PC-3 (cell line): ENCODE measurements around the gene MACROD1. TPM values are rescaled to one million over a fixed set of nuclear protein-coding genes. Genes with fewer than 3 reads are reported as not detected.

Experiments used
- ATAC-seq: fragments of 200-7000 bp; cut with Tn5 transposase; 2 replicates; pipeline ENCODE4 v1.9.1; 2020; ENCODE audit warnings: mild to moderate bottlenecking, moderate library complexity
- BruUV-seq: library from RNA; stranded (reverse); fragments of 400-500 nt; replicated peaks from 2 replicates; lab custom pipeline; 2021; lab: Mats Ljungman, UMichigan
- CTCF ChIA-PET: fragments of 300-600 bp; sonication (Branson Sonifier 250); formaldehyde crosslinking; loops from one replicate; lab custom pipeline; 2022; ENCODE audit warnings: antibody characterized with exemption; lab: Charles Lee
- POLR2A ChIA-PET: fragments of 300-600 bp; sonication (Branson Sonifier 250); formaldehyde crosslinking; loops from one replicate; lab custom pipeline; 2022; ENCODE audit warnings: antibody characterized with exemption; ENCODE audit not compliant: unreplicated experiment; lab: Charles Lee
- DNase-seq: peaks from one replicate; pipeline ENCODE4 v3.0.0-alpha.2; 2015
- H2AFZ ChIP-seq: fragments of 300-600 bp; sonication (generic); 2 replicates; pipeline ENCODE4 v1.6.0; 2016; ENCODE audit warnings: antibody characterized with exemption, low read length
- H3F3A ChIP-seq: fragments of 300-600 bp; sonication (generic); one replicate; pipeline ENCODE4 v1.6.0; 2017; ENCODE audit warnings: antibody characterized with exemption, low read length, control low read depth, mild to moderate bottlenecking; ENCODE audit not compliant: unreplicated experiment
- H3K27ac ChIP-seq: fragments of 300-600 bp; sonication (generic); 2 replicates; pipeline ENCODE4 v1.5.1; 2016; ENCODE audit warnings: mild to moderate bottlenecking, low read length
- H3K27me3 ChIP-seq: fragments of 300-600 bp; sonication (generic); 2 replicates; pipeline ENCODE4 v1.6.1; 2016; ENCODE audit warnings: low read length, mixed read lengths
- H3K36me3 ChIP-seq: fragments of 300-600 bp; sonication (generic); 2 replicates; pipeline ENCODE4 v1.6.1; 2016; ENCODE audit warnings: low read depth, mixed run types, low read length, mixed read lengths
- H3K4me1 ChIP-seq: fragments of 300-600 bp; sonication (generic); 2 replicates; pipeline ENCODE4 v1.5.1; 2016; ENCODE audit warnings: low read length; ENCODE audit not compliant: insufficient read depth
- H3K4me2 ChIP-seq: fragments of 300-600 bp; sonication (generic); 2 replicates; pipeline ENCODE4 v1.6.0; 2016; ENCODE audit warnings: low read length
- H3K4me3 ChIP-seq: fragments of 300-600 bp; sonication (generic); 2 replicates; pipeline ENCODE4 v1.5.1; 2016; ENCODE audit warnings: mild to moderate bottlenecking, low read length, mixed read lengths
- H3K79me2 ChIP-seq: fragments of 300-600 bp; sonication (generic); 2 replicates; pipeline ENCODE4 v1.6.1; 2017; ENCODE audit warnings: low read length, mixed read lengths
- H3K9ac ChIP-seq: fragments of 300-600 bp; sonication (generic); 2 replicates; pipeline ENCODE4 v1.6.0; 2016; ENCODE audit warnings: mild to moderate bottlenecking, low read length
- H3K9me2 ChIP-seq: fragments of 300-600 bp; sonication (generic); replicated peaks from 2 replicates; pipeline ENCODE4 v1.6.1; 2016; ENCODE audit warnings: mixed run types, low read length, mixed read lengths
- H3K9me3 ChIP-seq: fragments of 300-600 bp; sonication (generic); 2 replicates; pipeline ENCODE4 v1.6.1; 2016; ENCODE audit warnings: low read length, mixed read lengths
- H4K20me1 ChIP-seq: fragments of 300-600 bp; sonication (generic); 2 replicates; pipeline ENCODE4 v1.6.1; 2016; ENCODE audit warnings: low read length, mixed read lengths
- CTCF ChIP-seq: fragments of 300-600 bp; sonication (generic); conservative IDR thresholded peaks from 2 replicates; pipeline ENCODE4 v1.5.1; 2017; ENCODE audit warnings: antibody characterized with exemption, low read depth, mild to moderate bottlenecking, low read length
- EZH2 ChIP-seq: fragments of 300-600 bp; sonication (generic); IDR thresholded peaks from one replicate; pipeline ENCODE4 v1.6.1; 2017; ENCODE audit warnings: antibody characterized with exemption, mild to moderate bottlenecking, low read length; ENCODE audit not compliant: unreplicated experiment
- EZH2phosphoT487 ChIP-seq: fragments of 300-600 bp; sonication (generic); IDR thresholded peaks from 2 replicates; pipeline ENCODE4 v1.6.1; 2018; ENCODE audit warnings: mild to moderate bottlenecking, antibody characterized with exemption, low read length, borderline replicate concordance
- intact Hi-C: fragments of 100-400 bp; cut with micrococcal nuclease; formaldehyde crosslinking; loops from 2 replicates; pipeline ENCODE4 v1.9.0; 2023
- total RNA-seq: library from RNA; depleted of rRNA; stranded (reverse); fragments of >200 nt; gene quantifications from 2 replicates; pipeline ENCODE4 v1.2.3, GENCODE V29; 2014

Gene MACROD1
- total RNA-seq, 1 experiment from 2014 or later, result 71.4 TPM

- no peaks in the 10 kb centered on the region for H3K36me3 ChIP-seq
- H3K4me2 ChIP-seq, result peak overlapping the region; percentile 93
- peaks cover 14% of the 10 kb centered on the region for H3K27me3 ChIP-seq
- no TSS peak for BruUV-seq
- no peak overlapping the region for H3K27ac ChIP-seq
- no peak overlapping the region for H3K9ac ChIP-seq
- ChIA-PET CTCF (interaction anchor here (0.5 kb wide), 1 partner anchor 736 kb away, joined by 4 read pairs; no protein-coding TSS in a partner anchor), POLR2A (no interaction called here)
- no peaks in the 10 kb centered on the region for H3F3A ChIP-seq
- H4K20me1 ChIP-seq, result peaks cover 5% of the 10 kb centered on the region
- intact Hi-C loops, result no loop called here
- H3K4me1 ChIP-seq, result peaks cover 8% of the 10 kb centered on the region
- peak; percentile 53 for ATAC-seq
- no peaks in the 10 kb centered on the region for H3K9me2 ChIP-seq
- H2AFZ ChIP-seq, result peak overlapping the region; percentile 50; the same call in 1 of the 2 replicates
- no peaks in the 10 kb centered on the region for H3K9me3 ChIP-seq
- peak overlapping the region; percentile 70 for H3K4me3 ChIP-seq
- H3K79me2 ChIP-seq, result no peaks in the 10 kb centered on the region
- DNase-seq, result peak; percentile 59
- TF ChIP-seq CTCF, result peak; percentile 27
- peak; percentile 51; the same call in 1 of the 2 replicates for TF ChIP-seq EZH2phosphoT487
- peak; percentile 43 for TF ChIP-seq EZH2
Measured at GRCh38 chr11:64036087-64037026, 129.6 kb downstream of the MACROD1 start.

DNA sequence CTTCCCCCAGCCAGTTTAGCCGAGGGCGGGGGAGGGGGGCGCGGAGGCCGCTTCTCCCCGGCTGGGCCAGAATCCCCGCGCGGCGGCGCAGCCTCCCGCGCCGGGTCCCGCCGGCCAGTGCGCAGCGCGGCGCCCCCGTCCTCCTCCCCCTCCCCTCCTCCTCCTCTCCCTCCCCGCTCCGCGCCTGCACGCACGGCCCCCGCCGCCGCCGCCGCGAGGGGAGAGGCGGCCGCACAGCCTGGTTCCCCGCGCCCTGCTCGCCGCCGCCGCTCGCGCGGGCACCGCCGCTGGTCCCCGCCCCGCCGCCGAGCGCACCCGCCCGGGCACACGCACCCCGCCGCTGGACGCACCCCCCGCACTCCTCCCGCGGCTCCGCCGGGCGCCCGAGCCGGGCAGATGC is 130.3 kb downstream of the MACROD1 start, which contains the start of gene FLRT1:
Gene FLRT1, plus strand, starts transcription at position 356 of the 400 bp plus-strand sequence. CDS start 80,337 bp downstream, outside the sequence.
- H3K9ac ChIP-seq, result no peak within 1 kb of the TSS
- peaks cover 8% of the 10 kb centered on the region for H3K4me1 ChIP-seq
- H3K4me3 ChIP-seq, result peak within 1 kb of the TSS; percentile 70
- H3F3A ChIP-seq, result no peaks in the 10 kb centered on the region
- H4K20me1 ChIP-seq, result peaks cover 5% of the 10 kb centered on the region
- ATAC-seq (no peak), DNase-seq (no peak)
- peak within 1 kb of the TSS; percentile 50; the same call in 1 of the 2 replicates for H2AFZ ChIP-seq
- no peaks in the 10 kb centered on the region for H3K79me2 ChIP-seq
- peak within 1 kb of the TSS; percentile 93 for H3K4me2 ChIP-seq
- peaks cover 14% of the 10 kb centered on the region for H3K27me3 ChIP-seq
- no peak for TF ChIP-seq EZH2phosphoT487
- TF ChIP-seq EZH2, result no peak
- TF ChIP-seq CTCF, result no peak
- H3K36me3 ChIP-seq, result no peaks in the 10 kb centered on the region
- intact Hi-C loops, result no loop called here
- CTCF ChIA-PET, result no interaction called here
- no peaks in the 10 kb centered on the region for H3K9me2 ChIP-seq
- H3K9me3 ChIP-seq, result no peaks in the 10 kb centered on the region
- H3K27ac ChIP-seq, result no peak within 1 kb of the TSS
- POLR2A ChIA-PET, result no interaction called here
- BruUV-seq, result no TSS peak

- no peaks in the 10 kb centered on the region for H3F3A ChIP-seq
- H3K79me2 ChIP-seq, result no peaks in the 10 kb centered on the region
- peaks cover 5% of the 10 kb centered on the region for H4K20me1 ChIP-seq
- ChIA-PET POLR2A (no interaction called here), CTCF (no interaction called here)
- BruUV-seq, result no TSS peak
- intact Hi-C loops, result no loop called here
- H2AFZ ChIP-seq, result no peak overlapping the region
- no peak for TF ChIP-seq CTCF
- TF ChIP-seq EZH2, result no peak
- no peak for TF ChIP-seq EZH2phosphoT487
- no peaks in the 10 kb centered on the region for H3K9me2 ChIP-seq
- DNase-seq (no peak), ATAC-seq (no peak)
- H3K4me3 ChIP-seq, result no peak overlapping the region
- no peak overlapping the region for H3K9ac ChIP-seq
- H3K36me3 ChIP-seq, result no peaks in the 10 kb centered on the region
- no peaks in the 10 kb centered on the region for H3K9me3 ChIP-seq
- 0 out of 2 replicates have a peak overlapping the region, but pooled peaks have one; percentile 21 for H3K4me2 ChIP-seq
- no peak overlapping the region for H3K27ac ChIP-seq
- peaks cover 14% of the 10 kb centered on the region for H3K27me3 ChIP-seq
- peaks cover 8% of the 10 kb centered on the region for H3K4me1 ChIP-seq
Measured at GRCh38 chr11:64035081-64035524, 130.8 kb downstream of the MACROD1 start.
